GM21825 (cell line): Measurements from ENCODE around the gene GPC6.

Experiments used
- ATAC-seq: cut with Tn5 transposase; IDR thresholded peaks from one replicate; pipeline ENCODE4 v1.9.1; 2021; ENCODE audit warnings: mild to moderate bottlenecking, moderate library complexity; ENCODE audit not compliant: unreplicated experiment

GPC6 gene

GRCh38 chr13:94139393-94139995 is 912.9 kb downstream of the GPC6 start:
- ATAC-seq = no peak

- no peak for ATAC-seq
Measured at GRCh38 chr13:94140027-94140426, 913.4 kb downstream of the GPC6 start.

GRCh38 chr13:94140511-94140910 is 913.9 kb downstream of the GPC6 start:
- ATAC-seq = no peak

- no peak for ATAC-seq
Measured at GRCh38 chr13:94143624-94144350, 917.2 kb downstream of the GPC6 start.

GRCh38 chr13:94145966-94146365 is 919.4 kb downstream of the GPC6 start:
- ATAC-seq = no peak

- ATAC-seq = no peak
Measured at GRCh38 chr13:94153586-94153985, 927.0 kb downstream of the GPC6 start.

GRCh38 chr13:94154367-94154766 is 927.8 kb downstream of the GPC6 start:
- ATAC-seq = no peak

- no peak for ATAC-seq
Measured at GRCh38 chr13:94157705-94158218, 931.2 kb downstream of the GPC6 start.

GRCh38 chr13:94160875-94161274 is 934.3 kb downstream of the GPC6 start:
- ATAC-seq = no peak

- no peak for ATAC-seq
Measured at GRCh38 chr13:94162289-94162688, 935.7 kb downstream of the GPC6 start.

- ATAC-seq = no peak
Measured at GRCh38 chr13:94163535-94163934, 936.9 kb downstream of the GPC6 start.

- no peak for ATAC-seq
Measured at GRCh38 chr13:94168783-94169453, 942.3 kb downstream of the GPC6 start.

- ATAC-seq = no peak
Measured at GRCh38 chr13:94169454-94170144, 943.0 kb downstream of the GPC6 start.

GRCh38 chr13:94170145-94170571 is 943.6 kb downstream of the GPC6 start:
- no peak for ATAC-seq

GRCh38 chr13:94172416-94172815 is 945.8 kb downstream of the GPC6 start:
- no peak for ATAC-seq

GRCh38 chr13:94173312-94173854 is 946.8 kb downstream of the GPC6 start:
- no peak for ATAC-seq

- ATAC-seq = no peak
Measured at GRCh38 chr13:94174009-94174408, 947.4 kb downstream of the GPC6 start.

GRCh38 chr13:94175076-94175475 is 948.5 kb downstream of the GPC6 start:
- no peak for ATAC-seq

- no peak for ATAC-seq
Measured at GRCh38 chr13:94176561-94176960, 950.0 kb downstream of the GPC6 start.

GRCh38 chr13:94177041-94177440 is 950.4 kb downstream of the GPC6 start:
- no peak for ATAC-seq

- ATAC-seq = no peak
Measured at GRCh38 chr13:94178625-94179244, 952.1 kb downstream of the GPC6 start.
